HL-60 (cell line): ENCODE results near the gene SPACA5.

Experiments used
- DNase-seq, 2 experiments: peaks; one replicate each; pipeline ENCODE4 v3.0.0-alpha.2; 2010 to 2020; ENCODE audit warnings: low read depth in 1 of 2, low spot score in 1 of 2
- H3K27ac ChIP-seq: fragments of 250-450 bp; sonication (Bioruptor Pico); replicated peaks from 2 replicates; pipeline ENCODE4 v1.5.1; 2020; ENCODE audit warnings: mild to moderate bottlenecking, moderate library complexity
- H3K27me3 ChIP-seq: fragments of 250-450 bp; sonication (Bioruptor Pico); 2 replicates; pipeline ENCODE4 v1.5.1; 2021; ENCODE audit warnings: mild to moderate bottlenecking, moderate library complexity; ENCODE audit not compliant: insufficient read depth, poor library complexity, severe bottlenecking
- H3K4me3 ChIP-seq: replicated peaks from 2 replicates; pipeline ENCODE4 v1.5.1; 2011; ENCODE audit warnings: mild to moderate bottlenecking, control low read depth, low read length; ENCODE audit not compliant: insufficient read depth
- GABPA ChIP-seq: IDR thresholded peaks from 2 replicates; pipeline ENCODE4 v1.6.1; 2012; ENCODE audit warnings: low read depth
- POLR2AphosphoS5 ChIP-seq: IDR thresholded peaks from 2 replicates; pipeline ENCODE4 v1.6.1; 2012; ENCODE audit warnings: low read depth
- SPI1 ChIP-seq: IDR thresholded peaks from 2 replicates; pipeline ENCODE4 v1.6.1; 2012; ENCODE audit warnings: low read depth, mild to moderate bottlenecking, borderline replicate concordance
- TF ChIP-seq, protein P1 (sequence below): IDR thresholded peaks from 2 replicates; pipeline ENCODE4 v1.6.1; 2012; ENCODE audit warnings: low read depth; ENCODE audit not compliant: insufficient replicate concordance
- TF ChIP-seq, protein P2 (sequence below): IDR thresholded peaks from one replicate; pipeline ENCODE4 v1.5.1; 2011; ENCODE audit warnings: low read length, control low read depth, inconsistent platforms; ENCODE audit not compliant: insufficient read depth

Gene SPACA5

DNA sequence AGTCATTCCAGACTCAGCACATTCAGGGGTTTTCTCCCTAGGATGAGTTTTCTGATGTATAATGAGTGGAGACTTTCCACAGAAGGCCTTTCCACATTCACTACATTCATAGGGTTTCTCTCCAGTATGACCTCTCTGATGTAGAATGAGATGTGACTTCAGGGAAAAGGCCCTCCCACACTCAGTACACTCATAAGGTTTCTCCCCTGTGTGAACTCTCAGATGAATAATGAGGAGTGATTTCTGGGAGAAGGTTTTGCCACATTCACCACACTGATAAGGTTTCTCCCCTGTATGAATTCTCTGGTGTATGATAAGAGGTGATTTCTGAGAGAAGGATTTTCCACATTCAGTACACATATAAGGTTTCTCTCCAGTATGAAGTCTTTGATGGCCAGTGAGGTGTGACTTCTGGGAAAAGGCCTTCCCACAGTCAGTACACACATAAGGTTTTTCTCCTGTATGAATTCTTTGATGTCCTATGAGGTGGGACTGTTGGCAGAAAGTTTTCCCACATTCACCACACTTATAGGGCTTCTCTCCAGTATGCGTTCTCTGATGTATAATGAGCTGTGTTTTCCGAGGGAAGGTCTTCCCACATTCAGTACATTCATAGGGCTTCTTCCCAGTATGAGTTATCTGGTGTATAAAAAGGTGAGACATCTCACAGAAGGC is 52.0 kb downstream of the SPACA5 start:
- TF ChIP-seq, protein P1, sequence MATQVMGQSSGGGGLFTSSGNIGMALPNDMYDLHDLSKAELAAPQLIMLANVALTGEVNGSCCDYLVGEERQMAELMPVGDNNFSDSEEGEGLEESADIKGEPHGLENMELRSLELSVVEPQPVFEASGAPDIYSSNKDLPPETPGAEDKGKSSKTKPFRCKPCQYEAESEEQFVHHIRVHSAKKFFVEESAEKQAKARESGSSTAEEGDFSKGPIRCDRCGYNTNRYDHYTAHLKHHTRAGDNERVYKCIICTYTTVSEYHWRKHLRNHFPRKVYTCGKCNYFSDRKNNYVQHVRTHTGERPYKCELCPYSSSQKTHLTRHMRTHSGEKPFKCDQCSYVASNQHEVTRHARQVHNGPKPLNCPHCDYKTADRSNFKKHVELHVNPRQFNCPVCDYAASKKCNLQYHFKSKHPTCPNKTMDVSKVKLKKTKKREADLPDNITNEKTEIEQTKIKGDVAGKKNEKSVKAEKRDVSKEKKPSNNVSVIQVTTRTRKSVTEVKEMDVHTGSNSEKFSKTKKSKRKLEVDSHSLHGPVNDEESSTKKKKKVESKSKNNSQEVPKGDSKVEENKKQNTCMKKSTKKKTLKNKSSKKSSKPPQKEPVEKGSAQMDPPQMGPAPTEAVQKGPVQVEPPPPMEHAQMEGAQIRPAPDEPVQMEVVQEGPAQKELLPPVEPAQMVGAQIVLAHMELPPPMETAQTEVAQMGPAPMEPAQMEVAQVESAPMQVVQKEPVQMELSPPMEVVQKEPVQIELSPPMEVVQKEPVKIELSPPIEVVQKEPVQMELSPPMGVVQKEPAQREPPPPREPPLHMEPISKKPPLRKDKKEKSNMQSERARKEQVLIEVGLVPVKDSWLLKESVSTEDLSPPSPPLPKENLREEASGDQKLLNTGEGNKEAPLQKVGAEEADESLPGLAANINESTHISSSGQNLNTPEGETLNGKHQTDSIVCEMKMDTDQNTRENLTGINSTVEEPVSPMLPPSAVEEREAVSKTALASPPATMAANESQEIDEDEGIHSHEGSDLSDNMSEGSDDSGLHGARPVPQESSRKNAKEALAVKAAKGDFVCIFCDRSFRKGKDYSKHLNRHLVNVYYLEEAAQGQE, result no peak
- TF ChIP-seq GABPA (no peak), SPI1 (no peak), POLR2AphosphoS5 (no peak)
- TF ChIP-seq, protein P2, sequence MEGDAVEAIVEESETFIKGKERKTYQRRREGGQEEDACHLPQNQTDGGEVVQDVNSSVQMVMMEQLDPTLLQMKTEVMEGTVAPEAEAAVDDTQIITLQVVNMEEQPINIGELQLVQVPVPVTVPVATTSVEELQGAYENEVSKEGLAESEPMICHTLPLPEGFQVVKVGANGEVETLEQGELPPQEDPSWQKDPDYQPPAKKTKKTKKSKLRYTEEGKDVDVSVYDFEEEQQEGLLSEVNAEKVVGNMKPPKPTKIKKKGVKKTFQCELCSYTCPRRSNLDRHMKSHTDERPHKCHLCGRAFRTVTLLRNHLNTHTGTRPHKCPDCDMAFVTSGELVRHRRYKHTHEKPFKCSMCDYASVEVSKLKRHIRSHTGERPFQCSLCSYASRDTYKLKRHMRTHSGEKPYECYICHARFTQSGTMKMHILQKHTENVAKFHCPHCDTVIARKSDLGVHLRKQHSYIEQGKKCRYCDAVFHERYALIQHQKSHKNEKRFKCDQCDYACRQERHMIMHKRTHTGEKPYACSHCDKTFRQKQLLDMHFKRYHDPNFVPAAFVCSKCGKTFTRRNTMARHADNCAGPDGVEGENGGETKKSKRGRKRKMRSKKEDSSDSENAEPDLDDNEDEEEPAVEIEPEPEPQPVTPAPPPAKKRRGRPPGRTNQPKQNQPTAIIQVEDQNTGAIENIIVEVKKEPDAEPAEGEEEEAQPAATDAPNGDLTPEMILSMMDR, result no peak
- H3K27ac ChIP-seq, result no peak overlapping the region
- H3K4me3 ChIP-seq, result no peak overlapping the region
- no peaks in the 10 kb centered on the region for H3K27me3 ChIP-seq
- no peak for DNase-seq

DNA sequence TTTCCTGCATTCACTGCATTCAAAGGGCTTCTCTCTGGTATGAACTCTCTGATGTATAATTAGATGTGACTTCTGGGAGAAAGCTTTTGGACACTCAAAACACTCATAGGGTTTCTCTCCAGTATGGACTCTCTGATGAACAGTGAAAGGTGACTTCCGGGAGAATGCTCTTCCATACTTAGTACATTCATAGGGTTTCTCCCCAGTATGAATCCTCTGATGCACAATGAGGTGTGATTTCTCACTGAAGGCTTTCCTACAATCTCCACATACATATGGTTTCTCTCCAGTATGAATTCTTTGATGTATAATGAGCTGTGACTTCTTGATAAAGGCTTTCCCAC is 52.5 kb downstream of the SPACA5 start:
- H3K27me3 ChIP-seq, result no peaks in the 10 kb centered on the region
- TF ChIP-seq, protein P2, result no peak
- TF ChIP-seq POLR2AphosphoS5 (no peak), GABPA (no peak), SPI1 (no peak)
- TF ChIP-seq, protein P1, result no peak
- DNase-seq, result no peak
- no peak overlapping the region for H3K27ac ChIP-seq
- H3K4me3 ChIP-seq, result no peak overlapping the region
